ELR (cell line): ENCODE data around the gene GRID1.

ENCODE experiments used
- DNase-seq: peaks from one replicate; pipeline ENCODE4 v3.0.0-alpha.2; 2015; ENCODE audit warnings: low read depth

Gene GRID1

DNA sequence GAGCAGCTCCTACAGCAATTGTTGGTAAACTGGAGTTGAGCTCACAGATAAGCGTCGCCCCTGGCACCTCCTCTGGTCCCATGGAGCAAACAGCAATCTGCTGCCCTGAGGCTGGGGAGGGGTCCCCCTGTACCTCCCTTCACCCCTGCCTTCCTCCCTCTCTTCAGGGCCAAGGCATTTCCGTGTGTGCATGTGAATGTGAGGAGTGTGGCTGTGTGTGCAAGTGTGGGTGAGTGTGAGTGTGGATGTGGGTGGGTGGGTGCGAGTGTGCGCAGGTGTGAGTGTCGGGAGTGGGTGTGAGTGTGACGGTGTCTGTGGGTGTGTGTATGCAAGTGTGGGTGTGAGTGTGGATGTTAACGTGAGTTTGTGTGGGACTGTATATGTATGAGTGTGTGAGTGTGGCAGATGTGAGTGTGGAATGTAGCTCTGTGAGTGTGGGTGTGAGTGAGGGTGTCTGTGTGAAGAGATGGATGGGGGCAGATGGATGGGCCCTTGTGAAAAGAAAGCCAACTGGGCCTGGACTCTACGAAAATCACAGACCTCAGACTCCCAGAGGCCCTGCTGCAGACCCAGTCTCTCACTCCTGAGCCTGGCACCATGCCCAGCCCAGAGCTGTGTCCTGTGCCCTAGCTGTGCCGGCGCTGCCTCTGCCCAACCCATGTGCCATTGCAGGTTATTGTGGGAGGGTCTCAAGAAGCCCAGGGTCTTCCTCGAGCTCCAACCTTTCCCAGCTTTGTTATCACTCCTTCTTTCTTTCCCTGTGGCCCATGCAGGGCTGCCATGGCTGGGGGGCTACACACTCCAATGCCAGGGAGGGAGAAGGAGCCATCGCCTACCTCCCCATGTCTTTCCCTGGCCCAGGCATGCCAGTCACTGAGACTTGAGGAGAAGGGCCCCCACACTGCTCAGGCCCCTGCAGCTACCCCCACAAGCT is 73.9 kb downstream of the GRID1 start:
- DNase-seq: no peak

- no peak for DNase-seq
These were observed 74.8 kb downstream of the GRID1 start for GRCh38 chr10:86291616-86292340.

- no peak for DNase-seq
These were observed 75.5 kb downstream of the GRID1 start for GRCh38 chr10:86290933-86291615.

GRCh38 chr10:86289577-86289868 is 77.1 kb downstream of the GRID1 start:
- DNase-seq: no peak

- DNase-seq: no peak
These were observed 77.7 kb downstream of the GRID1 start for GRCh38 chr10:86288695-86289576.

- DNase-seq: no peak
These were observed 78.5 kb downstream of the GRID1 start for GRCh38 chr10:86287966-86288579.

GRCh38 chr10:86287110-86287793 is 79.3 kb downstream of the GRID1 start:
- DNase-seq: no peak

DNA sequence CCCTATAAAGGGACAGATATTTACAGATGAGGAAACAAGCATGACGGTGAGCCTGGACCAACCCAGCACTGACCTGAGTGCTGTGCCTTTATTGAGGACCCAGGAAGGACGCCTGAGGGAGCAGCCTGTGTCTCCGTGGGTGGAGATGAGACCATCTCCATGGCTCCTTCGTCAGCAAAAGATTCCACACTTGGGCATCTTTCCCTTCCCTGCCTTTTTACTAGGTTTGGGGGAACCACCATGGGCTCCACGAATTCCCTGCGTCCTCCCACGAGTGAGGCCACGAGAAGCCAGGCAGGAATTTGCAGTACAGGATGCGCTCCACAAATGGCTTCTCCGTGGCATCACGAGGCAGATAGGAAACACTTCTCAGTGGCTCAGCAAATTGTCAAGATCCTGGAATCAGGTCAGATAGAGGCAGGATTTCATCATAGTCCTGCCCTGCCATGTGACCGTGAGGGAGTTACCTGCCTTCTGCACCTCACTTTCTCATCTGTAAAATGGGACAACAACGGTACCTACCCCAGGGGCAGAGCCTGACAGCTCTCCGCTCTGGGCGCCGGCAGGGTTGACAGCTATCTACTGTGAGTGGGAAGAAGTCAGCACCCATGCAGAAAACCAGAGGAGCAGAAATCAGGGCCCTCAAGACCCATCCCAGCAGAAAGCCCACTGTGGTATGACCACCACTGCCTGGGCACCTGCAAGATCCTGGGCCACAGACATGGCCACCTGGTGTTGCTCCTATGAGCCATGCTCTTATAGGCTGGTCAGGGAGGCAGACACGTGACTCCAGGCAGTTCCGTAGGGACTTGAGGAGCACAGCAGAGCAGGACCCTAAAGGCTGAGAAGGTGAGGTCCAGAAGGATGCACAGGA is 80.1 kb downstream of the GRID1 start:
- no peak for DNase-seq

GRCh38 chr10:86285136-86285790 is 81.3 kb downstream of the GRID1 start:
- no peak for DNase-seq

DNA sequence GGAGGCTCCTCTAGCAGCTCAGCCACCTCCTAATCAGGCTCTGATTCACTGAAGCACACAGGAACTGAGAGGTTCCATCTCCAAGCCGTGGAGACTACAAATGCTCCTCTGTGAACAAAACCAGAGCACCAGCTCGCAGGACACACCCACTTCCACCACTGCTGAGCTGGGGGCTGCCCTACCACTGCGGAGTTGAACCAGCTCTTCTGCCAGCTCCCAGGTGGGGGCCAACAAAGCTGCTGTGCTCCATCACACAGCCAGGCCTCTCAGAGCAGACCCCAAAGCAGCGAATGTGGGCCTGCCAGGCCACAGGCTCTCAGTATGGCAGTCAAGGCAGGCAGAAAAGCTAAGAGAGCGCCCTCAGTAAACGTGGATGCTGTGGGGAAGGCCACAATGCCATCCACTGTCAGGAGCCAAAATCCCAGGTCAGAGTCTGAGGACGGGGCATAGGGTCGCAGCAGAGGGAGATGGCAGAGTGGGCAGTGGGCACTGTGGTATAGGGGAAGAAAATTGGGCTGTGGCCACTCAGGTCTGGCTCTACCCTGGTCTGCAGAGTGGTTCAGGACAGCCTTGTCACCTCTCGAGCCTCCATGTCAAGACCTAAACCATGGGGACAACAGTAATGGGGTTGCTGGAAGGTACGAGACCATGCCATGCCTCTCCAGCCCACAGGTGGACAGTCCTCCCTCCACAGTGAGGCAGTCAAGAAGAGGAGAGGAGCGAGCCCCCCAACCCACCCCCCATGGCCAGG is 82.1 kb downstream of the GRID1 start:
- no peak for DNase-seq

- no peak for DNase-seq
These were observed 82.9 kb downstream of the GRID1 start for GRCh38 chr10:86283466-86284287.

- DNase-seq: no peak
These were observed 83.7 kb downstream of the GRID1 start for GRCh38 chr10:86282664-86283465.

DNA sequence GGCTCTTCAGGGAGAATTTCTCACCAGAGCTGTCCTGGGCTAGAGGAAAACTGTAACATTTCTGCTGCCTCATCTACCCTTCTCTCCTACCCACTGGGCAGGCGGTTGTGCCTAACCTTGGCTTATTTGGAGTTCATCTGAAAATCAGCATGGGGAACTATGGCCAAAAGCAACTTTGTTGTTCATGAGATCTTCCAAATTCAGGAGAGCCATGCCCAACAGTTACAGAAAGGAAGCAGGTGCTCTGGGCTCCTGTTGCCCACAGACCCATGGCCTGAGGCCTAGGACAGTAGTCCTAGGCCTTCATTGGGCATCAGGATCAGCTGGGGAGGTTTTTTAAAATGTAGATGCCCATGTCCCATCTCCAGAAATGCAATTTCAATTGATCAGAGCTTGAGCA is 85.2 kb downstream of the GRID1 start:
- no peak for DNase-seq

DNA sequence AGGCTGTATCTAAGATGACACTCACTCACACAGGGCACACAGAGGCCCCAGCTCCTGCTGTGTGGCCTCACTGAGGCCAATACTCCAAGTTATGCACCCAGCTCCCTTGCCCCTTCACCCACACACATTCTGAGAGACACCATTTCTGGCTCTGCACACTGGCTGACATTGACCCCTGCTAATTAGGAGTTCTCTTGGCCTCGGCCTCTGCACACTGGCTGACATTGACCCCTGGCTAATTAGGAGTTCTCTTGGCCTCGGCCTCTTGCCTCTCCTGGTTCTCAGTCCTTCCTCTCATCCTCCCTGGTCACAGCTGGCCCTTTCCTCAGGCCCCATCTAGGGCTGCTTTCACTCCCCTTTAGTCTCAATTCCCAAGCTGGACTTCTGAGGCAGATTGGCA is 97.3 kb downstream of the GRID1 start:
- DNase-seq: no peak

- no peak for DNase-seq
These were observed 99.1 kb downstream of the GRID1 start for GRCh38 chr10:86267286-86268195.
